ENCODE data around the gene EFCAB6. TPM values are rescaled to one million over a fixed set of nuclear protein-coding genes. Genes with fewer than 3 reads are reported as not detected.

EFCAB6 gene
- total RNA-seq, 4 donors from 2014 or later, result 0.35 to 4.4 (median 0.94) TPM; not detected in 1

DNA sequence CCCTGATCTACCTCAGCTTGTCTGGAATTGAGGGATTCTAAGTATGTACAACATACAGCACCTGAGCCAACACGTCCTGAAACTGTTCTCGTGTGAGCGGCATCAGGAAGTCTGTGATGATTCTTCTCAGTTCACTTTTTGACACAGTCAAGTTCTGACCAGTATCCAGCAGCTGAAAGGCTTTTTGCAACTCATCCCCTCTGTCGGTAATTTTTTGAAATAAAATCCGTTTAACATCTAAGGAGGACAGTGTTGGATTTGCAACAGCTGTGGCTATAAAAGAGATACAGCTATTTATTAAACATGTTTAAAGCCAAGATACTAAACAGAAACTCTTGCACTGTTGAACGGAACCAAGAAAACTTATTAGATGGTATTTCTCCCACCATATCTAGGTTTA, 39.3 kb downstream of the EFCAB6 start:
- no peaks in the 10 kb centered on the region for H3K36me3 ChIP-seq
- H3K9me3 ChIP-seq, result no peaks in the 10 kb centered on the region
- TF ChIP-seq, protein P1, sequence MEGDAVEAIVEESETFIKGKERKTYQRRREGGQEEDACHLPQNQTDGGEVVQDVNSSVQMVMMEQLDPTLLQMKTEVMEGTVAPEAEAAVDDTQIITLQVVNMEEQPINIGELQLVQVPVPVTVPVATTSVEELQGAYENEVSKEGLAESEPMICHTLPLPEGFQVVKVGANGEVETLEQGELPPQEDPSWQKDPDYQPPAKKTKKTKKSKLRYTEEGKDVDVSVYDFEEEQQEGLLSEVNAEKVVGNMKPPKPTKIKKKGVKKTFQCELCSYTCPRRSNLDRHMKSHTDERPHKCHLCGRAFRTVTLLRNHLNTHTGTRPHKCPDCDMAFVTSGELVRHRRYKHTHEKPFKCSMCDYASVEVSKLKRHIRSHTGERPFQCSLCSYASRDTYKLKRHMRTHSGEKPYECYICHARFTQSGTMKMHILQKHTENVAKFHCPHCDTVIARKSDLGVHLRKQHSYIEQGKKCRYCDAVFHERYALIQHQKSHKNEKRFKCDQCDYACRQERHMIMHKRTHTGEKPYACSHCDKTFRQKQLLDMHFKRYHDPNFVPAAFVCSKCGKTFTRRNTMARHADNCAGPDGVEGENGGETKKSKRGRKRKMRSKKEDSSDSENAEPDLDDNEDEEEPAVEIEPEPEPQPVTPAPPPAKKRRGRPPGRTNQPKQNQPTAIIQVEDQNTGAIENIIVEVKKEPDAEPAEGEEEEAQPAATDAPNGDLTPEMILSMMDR (IDR thresholded peaks at IDR 0.05), result no peak
- no peak for TF ChIP-seq POLR2A (IDR thresholded peaks at IDR 0.05)
- H3K4me1 ChIP-seq, result no peaks in the 10 kb centered on the region
- DNase-seq, result no peak
- no peak overlapping the region for H3K4me3 ChIP-seq
- no peak overlapping the region for H3K27ac ChIP-seq
- no peaks in the 10 kb centered on the region for H3K27me3 ChIP-seq

DNA sequence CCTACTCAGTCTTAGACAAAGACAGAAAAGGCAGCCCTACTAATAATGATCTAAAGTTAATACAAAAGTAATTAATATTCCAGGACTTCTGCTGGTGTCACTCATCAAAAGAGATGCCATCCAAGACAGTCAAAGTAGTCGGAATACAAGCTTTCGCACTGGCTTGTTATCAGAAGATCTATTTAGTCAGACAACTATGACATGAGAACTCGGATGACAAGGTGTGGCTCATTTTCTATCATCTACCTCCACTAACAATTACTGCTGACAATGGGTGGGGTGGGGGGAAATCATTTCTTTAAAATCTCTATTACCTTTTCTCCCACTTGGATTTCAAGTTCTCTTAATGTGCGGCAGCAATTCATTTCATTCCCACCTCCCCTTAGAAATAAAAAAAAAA, 56.7 kb downstream of the EFCAB6 start:
- TF ChIP-seq, protein P1 (IDR thresholded peaks at IDR 0.05), result no peak
- TF ChIP-seq POLR2A (IDR thresholded peaks at IDR 0.05), result no peak
- H3K4me1 ChIP-seq, result no peaks in the 10 kb centered on the region
- no peak overlapping the region for H3K27ac ChIP-seq
- H3K9me3 ChIP-seq, result no peaks in the 10 kb centered on the region
- DNase-seq, result no peak
- H3K36me3 ChIP-seq, result no peaks in the 10 kb centered on the region
- H3K4me3 ChIP-seq, result no peak overlapping the region
- H3K27me3 ChIP-seq, result no peaks in the 10 kb centered on the region

DNA sequence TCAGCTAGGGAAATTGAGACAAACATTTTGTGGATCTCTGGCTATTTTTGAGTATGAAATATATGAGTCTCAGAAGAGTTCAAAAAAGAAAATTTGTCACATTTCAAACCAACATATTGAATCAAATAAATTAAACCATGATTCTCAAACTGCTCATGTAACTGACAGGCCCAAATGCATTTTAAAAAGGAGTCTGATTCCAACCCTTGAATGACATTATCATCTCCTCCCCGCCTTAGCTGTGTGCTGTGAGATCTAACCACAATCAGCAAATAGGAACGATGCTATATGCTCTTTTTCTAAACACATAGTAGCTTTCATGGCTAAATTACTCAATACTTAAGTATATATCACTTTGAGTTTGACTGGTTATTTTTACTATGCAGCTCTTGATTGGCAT, 57.1 kb downstream of the EFCAB6 start:
- no peaks in the 10 kb centered on the region for H3K4me1 ChIP-seq
- H3K27me3 ChIP-seq, result no peaks in the 10 kb centered on the region
- H3K9me3 ChIP-seq, result no peaks in the 10 kb centered on the region
- no peaks in the 10 kb centered on the region for H3K36me3 ChIP-seq
- H3K27ac ChIP-seq, result no peak overlapping the region
- H3K4me3 ChIP-seq, result no peak overlapping the region
- no peak for DNase-seq
- TF ChIP-seq, protein P1 (IDR thresholded peaks at IDR 0.05), result no peak
- no peak for TF ChIP-seq POLR2A (IDR thresholded peaks at IDR 0.05)

DNA sequence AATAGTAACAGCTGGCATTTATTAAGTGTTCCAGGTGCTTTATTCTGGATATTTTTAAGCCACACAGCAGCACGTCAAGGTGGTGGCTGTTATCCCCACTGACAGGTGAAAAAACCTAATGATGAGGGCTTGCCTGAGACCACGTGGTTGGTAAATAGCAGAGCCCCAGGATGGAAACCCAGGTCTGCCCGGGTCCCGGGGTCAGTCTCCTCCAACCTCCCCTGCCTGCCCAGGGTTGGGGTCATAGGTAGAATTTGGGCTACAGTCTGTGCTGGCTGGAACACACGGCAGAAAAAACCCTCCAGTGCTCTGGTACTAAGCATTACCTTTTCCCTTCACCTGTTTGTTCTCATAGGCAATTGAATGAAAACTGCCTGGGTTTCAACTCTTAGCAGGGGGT, 57.9 kb downstream of the EFCAB6 start:
- H3K36me3 ChIP-seq, result no peaks in the 10 kb centered on the region
- no peak overlapping the region for H3K4me3 ChIP-seq
- no peak overlapping the region for H3K27ac ChIP-seq
- no peaks in the 10 kb centered on the region for H3K4me1 ChIP-seq
- TF ChIP-seq, protein P1 (IDR thresholded peaks at IDR 0.05), result no peak
- no peak for TF ChIP-seq POLR2A (IDR thresholded peaks at IDR 0.05)
- no peaks in the 10 kb centered on the region for H3K9me3 ChIP-seq
- no peak for DNase-seq
- H3K27me3 ChIP-seq, result no peaks in the 10 kb centered on the region

DNA sequence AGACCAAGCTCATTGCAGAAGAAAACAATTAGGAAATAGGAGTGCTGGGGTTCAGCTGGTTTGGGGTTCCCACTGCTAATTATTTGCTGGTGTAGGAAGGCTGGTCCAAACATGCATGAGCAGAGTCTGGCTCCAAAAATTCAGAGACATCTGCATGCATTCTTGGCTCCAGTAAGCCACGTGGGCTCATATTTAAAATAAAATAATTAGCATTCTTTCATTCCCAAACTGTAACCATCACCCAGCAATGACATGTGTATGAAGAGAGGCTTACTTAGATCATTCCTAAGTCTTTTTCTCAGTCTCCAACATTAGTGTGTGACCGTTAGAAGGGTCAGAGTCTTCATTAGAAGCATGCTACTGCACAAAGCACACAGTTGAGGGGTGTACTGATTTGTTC, 58.4 kb downstream of the EFCAB6 start:
- Histone ChIP-seq H3K4me1 (no peaks in the 10 kb centered on the region), H3K4me3 (no peak overlapping the region), H3K27me3 (no peaks in the 10 kb centered on the region), H3K27ac (no peak overlapping the region), H3K36me3 (no peaks in the 10 kb centered on the region), H3K9me3 (no peaks in the 10 kb centered on the region)
- TF ChIP-seq, protein P1 (IDR thresholded peaks at IDR 0.05), result no peak
- no peak for TF ChIP-seq POLR2A (IDR thresholded peaks at IDR 0.05)
- DNase-seq, result no peak

DNA sequence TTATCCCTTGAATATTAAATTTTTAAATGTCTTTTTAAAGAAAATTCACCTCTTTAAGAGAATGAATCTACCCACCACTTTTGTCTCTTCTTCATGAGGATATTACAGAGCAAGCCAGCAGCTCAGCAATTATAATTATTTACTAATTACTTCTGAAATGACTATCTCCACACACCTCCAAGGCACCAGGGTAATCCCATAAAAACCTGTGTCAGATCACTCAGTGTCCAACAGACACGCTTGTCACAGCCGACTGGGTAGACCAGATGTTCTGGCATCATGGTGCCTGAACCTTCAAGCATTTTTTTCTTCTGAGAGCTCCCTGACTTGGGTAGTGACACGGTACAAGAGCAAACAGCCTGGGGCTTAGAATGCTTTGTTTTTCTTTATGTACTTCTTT, 61.4 kb downstream of the EFCAB6 start:
- H3K27ac ChIP-seq, result no peak overlapping the region
- no peaks in the 10 kb centered on the region for H3K27me3 ChIP-seq
- no peaks in the 10 kb centered on the region for H3K4me1 ChIP-seq
- no peaks in the 10 kb centered on the region for H3K36me3 ChIP-seq
- no peaks in the 10 kb centered on the region for H3K9me3 ChIP-seq
- TF ChIP-seq, protein P1 (IDR thresholded peaks at IDR 0.05), result no peak
- TF ChIP-seq POLR2A (IDR thresholded peaks at IDR 0.05), result no peak
- no peak overlapping the region for H3K4me3 ChIP-seq
- DNase-seq, result no peak

Data from Peyer's patch (tissue), 4 donors.